ENCODE measurements around the gene GAA. TPM values are rescaled to one million over a fixed set of nuclear protein-coding genes. Genes with fewer than 3 reads are reported as not detected.

The GAA gene
- total RNA-seq, 1 experiment from 2014 or later: 36.1 TPM

DNA sequence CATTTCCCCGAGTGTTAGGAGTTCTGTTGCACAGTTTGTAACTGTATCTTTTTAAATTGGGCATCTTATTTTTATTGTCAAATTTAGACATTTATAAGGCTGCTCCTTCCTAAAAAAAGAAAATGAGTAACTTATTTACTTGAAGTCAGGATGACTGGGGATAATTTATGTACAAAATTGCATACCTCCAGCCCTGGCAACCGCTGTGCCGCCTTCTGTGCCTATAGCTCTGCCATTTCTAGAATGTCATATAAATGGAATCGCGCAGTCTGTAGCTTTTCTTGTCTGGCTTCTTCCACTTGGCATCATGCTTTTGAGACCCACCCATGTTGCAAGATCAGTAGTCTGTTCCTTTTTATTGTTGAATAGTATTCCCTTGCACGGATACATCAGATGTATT lies 29.0 kb upstream of the GAA start:
- DNase-seq (ENCODE audit: low read depth, low spot score): no peak
- Histone ChIP-seq H3K4me3 (ENCODE audit: low read depth in 2 of 2, low read length in 2 of 2) (no peak overlapping the region), H3K36me3 (ENCODE audit: control insufficient read depth, insufficient read depth, low read length) (no peaks in the 10 kb centered on the region), H3K27me3 (ENCODE audit: control insufficient read depth, insufficient read depth, low read length) (no peaks in the 10 kb centered on the region), H3K9me3 (ENCODE audit: control insufficient read depth, insufficient read depth, low read depth, low read length) (no peaks in the 10 kb centered on the region), H3K27ac (ENCODE audit: low read length) (no peak overlapping the region), H3K4me1 (ENCODE audit: control insufficient read depth, insufficient read depth, low read length) (peaks cover 27% of the 10 kb centered on the region)
- ATAC-seq: no peak
- ChIA-PET POLR2A (no interaction called here), CTCF (no interaction called here)
- no TSS peak for BruUV-seq (replicated peaks)
- in situ Hi-C loops (cut with HindIII; ENCODE audit: low pct_unique_long_range_greater_than_20kb, low sequenced_read_pairs): no loop called here
- intact Hi-C loops (cut with micrococcal nuclease; ENCODE audit: unreplicated experiment): no loop called here
- no peak for TF ChIP-seq POLR2AphosphoS5 (IDR thresholded peaks at IDR 0.05; ENCODE audit: low read depth, low read length)
- TF ChIP-seq, protein P1, sequence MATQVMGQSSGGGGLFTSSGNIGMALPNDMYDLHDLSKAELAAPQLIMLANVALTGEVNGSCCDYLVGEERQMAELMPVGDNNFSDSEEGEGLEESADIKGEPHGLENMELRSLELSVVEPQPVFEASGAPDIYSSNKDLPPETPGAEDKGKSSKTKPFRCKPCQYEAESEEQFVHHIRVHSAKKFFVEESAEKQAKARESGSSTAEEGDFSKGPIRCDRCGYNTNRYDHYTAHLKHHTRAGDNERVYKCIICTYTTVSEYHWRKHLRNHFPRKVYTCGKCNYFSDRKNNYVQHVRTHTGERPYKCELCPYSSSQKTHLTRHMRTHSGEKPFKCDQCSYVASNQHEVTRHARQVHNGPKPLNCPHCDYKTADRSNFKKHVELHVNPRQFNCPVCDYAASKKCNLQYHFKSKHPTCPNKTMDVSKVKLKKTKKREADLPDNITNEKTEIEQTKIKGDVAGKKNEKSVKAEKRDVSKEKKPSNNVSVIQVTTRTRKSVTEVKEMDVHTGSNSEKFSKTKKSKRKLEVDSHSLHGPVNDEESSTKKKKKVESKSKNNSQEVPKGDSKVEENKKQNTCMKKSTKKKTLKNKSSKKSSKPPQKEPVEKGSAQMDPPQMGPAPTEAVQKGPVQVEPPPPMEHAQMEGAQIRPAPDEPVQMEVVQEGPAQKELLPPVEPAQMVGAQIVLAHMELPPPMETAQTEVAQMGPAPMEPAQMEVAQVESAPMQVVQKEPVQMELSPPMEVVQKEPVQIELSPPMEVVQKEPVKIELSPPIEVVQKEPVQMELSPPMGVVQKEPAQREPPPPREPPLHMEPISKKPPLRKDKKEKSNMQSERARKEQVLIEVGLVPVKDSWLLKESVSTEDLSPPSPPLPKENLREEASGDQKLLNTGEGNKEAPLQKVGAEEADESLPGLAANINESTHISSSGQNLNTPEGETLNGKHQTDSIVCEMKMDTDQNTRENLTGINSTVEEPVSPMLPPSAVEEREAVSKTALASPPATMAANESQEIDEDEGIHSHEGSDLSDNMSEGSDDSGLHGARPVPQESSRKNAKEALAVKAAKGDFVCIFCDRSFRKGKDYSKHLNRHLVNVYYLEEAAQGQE (IDR thresholded peaks at IDR 0.05; ENCODE audit: insufficient read depth in 1 of 2, low read depth in 2 of 2, low read length in 1 of 2): no peak
- TF ChIP-seq CTCF (IDR thresholded peaks at IDR 0.05): no peak
- TF ChIP-seq TCF7L2 (IDR thresholded peaks at IDR 0.05; ENCODE audit: low read depth, low read length): no peak
- TF ChIP-seq SIN3A (IDR thresholded peaks at IDR 0.05; ENCODE audit: borderline replicate concordance, insufficient read depth, low read depth, low read length): no peak

DNA sequence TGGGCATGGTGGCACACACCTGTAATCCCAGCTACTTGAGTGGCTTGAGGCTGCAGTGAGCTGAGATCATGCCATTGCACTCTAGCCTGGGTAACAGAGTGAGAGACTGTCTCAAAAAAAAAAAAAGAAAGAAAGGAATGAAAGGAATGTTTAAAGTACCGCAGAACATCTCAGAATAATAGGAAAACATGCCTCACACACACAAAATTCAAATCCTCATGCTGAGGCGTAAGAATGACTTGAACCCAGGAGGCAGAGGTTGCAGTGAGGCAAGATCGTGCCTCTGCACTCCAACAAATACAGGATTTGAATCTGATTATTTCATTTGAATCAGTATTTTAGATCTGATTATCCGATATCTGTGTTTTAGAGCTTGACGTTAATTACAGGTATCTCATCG lies 21.3 kb upstream of the GAA start:
- in situ Hi-C loops (cut with HindIII; ENCODE audit: low pct_unique_long_range_greater_than_20kb, low sequenced_read_pairs): no loop called here
- no peaks in the 10 kb centered on the region for H3K36me3 ChIP-seq (ENCODE audit: control insufficient read depth, insufficient read depth, low read length)
- intact Hi-C loops (cut with micrococcal nuclease; ENCODE audit: unreplicated experiment): loop anchor here (5.0 kb wide), 1 partner anchor 73 kb away; no protein-coding TSS in a partner anchor
- BruUV-seq (replicated peaks): no TSS peak
- no peak for ATAC-seq
- no peak overlapping the region for H3K4me3 ChIP-seq (ENCODE audit: low read depth in 2 of 2, low read length in 2 of 2)
- no peak for DNase-seq (ENCODE audit: low read depth, low spot score)
- H3K27ac ChIP-seq (ENCODE audit: low read length): no peak overlapping the region
- H3K27me3 ChIP-seq (ENCODE audit: control insufficient read depth, insufficient read depth, low read length): no peaks in the 10 kb centered on the region
- CTCF ChIA-PET: no interaction called here
- no peaks in the 10 kb centered on the region for H3K9me3 ChIP-seq (ENCODE audit: control insufficient read depth, insufficient read depth, low read depth, low read length)
- TF ChIP-seq POLR2AphosphoS5 (IDR thresholded peaks at IDR 0.05; ENCODE audit: low read depth, low read length) (no peak), TCF7L2 (IDR thresholded peaks at IDR 0.05; ENCODE audit: low read depth, low read length) (no peak), SIN3A (IDR thresholded peaks at IDR 0.05; ENCODE audit: borderline replicate concordance, insufficient read depth, low read depth, low read length) (no peak), CTCF (IDR thresholded peaks at IDR 0.05) (no peak)
- TF ChIP-seq, protein P1 (IDR thresholded peaks at IDR 0.05; ENCODE audit: insufficient read depth in 1 of 2, low read depth in 2 of 2, low read length in 1 of 2): no peak
- POLR2A ChIA-PET: no interaction called here
- 0 out of 2 replicates have a peak, but pooled peaks cover 6% of the 10 kb centered on the region for H3K4me1 ChIP-seq (ENCODE audit: control insufficient read depth, insufficient read depth, low read length)

Measured in Panc1 (cell line).